Left ventricle myocardium inferior (tissue), 1 donor: ENCODE measurements around the gene AGAP1. TPM values are rescaled to one million over a fixed set of nuclear protein-coding genes. Genes with fewer than 3 reads are reported as not detected.
A peak's percentile ranks its signal among the peaks of the same experiment; 100 is the strongest.

Experiments used
- DNase-seq: peaks from one replicate; pipeline ENCODE4 v3.0.0-alpha.2; 2020
- H3K27ac ChIP-seq: fragments of 200-600 bp; replicated peaks from 2 replicates; pipeline ENCODE4 v1.8.0; 2021
- H3K27me3 ChIP-seq: fragments of 200-600 bp; 2 replicates; pipeline ENCODE4 v1.8.0; 2021; ENCODE audit warnings: low read depth
- H3K36me3 ChIP-seq: fragments of 200-600 bp; 2 replicates; pipeline ENCODE4 v1.8.0; 2021
- H3K4me1 ChIP-seq: fragments of 200-600 bp; 2 replicates; pipeline ENCODE4 v1.8.0; 2021
- H3K4me3 ChIP-seq: fragments of 200-600 bp; 2 replicates; pipeline ENCODE4 v1.8.0; 2021; ENCODE audit warnings: mild to moderate bottlenecking, moderate library complexity
- H3K9me3 ChIP-seq: fragments of 200-600 bp; replicated peaks from 2 replicates; pipeline ENCODE4 v1.8.0; 2021
- CTCF ChIP-seq: fragments of 200-600 bp; IDR thresholded peaks from 2 replicates; pipeline ENCODE4 v1.8.0; 2021; ENCODE audit warnings: antibody characterized with exemption, mild to moderate bottlenecking, borderline replicate concordance
- intact Hi-C: fragments of 100-400 bp; cut with micrococcal nuclease; formaldehyde crosslinking; loops from one replicate; pipeline ENCODE4 v1.11.0; 2022
- total RNA-seq: library from RNA; stranded (reverse); fragmentation: NEBNext Ultra II Directional; extraction: Animal tissue kit (Norgen Biotek cat#: 25700); gene quantifications from one replicate; pipeline ENCODE4 v1.2.1, GENCODE V29; 2021
- donor health status: DM: no; HTN: yes; CAD: no; lungs with severe emphysema.

Gene AGAP1
- total RNA-seq, 1 donor from 2014 or later: 18.1 TPM

GRCh38 chr2:235495373-235496238 is 1.8 kb downstream of the AGAP1 start:
- peaks cover 16% of the 10 kb centered on the region for H3K9me3 ChIP-seq
- H3K4me1 ChIP-seq: peaks cover 37% of the 10 kb centered on the region
- peak overlapping the region; percentile 54 for H3K27ac ChIP-seq
- H3K36me3 ChIP-seq: no peaks in the 10 kb centered on the region
- DNase-seq: no peak
- no peaks in the 10 kb centered on the region for H3K27me3 ChIP-seq
- peak overlapping the region; percentile 79 for H3K4me3 ChIP-seq
- no peak for TF ChIP-seq CTCF
- intact Hi-C loops: no loop called here

- Histone ChIP-seq H3K36me3 (no peaks in the 10 kb centered on the region), H3K27me3 (no peaks in the 10 kb centered on the region), H3K4me1 (peaks cover 43% of the 10 kb centered on the region), H3K9me3 (peaks cover 10% of the 10 kb centered on the region), H3K4me3 (peak overlapping the region; percentile 79), H3K27ac (no peak overlapping the region)
- DNase-seq: no peak
- no peak for TF ChIP-seq CTCF
- intact Hi-C loops: no loop called here
Observed at GRCh38 chr2:235496239-235496621, 2.4 kb downstream of the AGAP1 start.

- Histone ChIP-seq H3K4me3 (no peak overlapping the region), H3K4me1 (peaks cover 52% of the 10 kb centered on the region), H3K27ac (no peak overlapping the region), H3K36me3 (no peaks in the 10 kb centered on the region), H3K9me3 (peaks cover 2% of the 10 kb centered on the region), H3K27me3 (no peaks in the 10 kb centered on the region)
- no peak for TF ChIP-seq CTCF
- intact Hi-C loops: no loop called here
- no peak for DNase-seq
Observed at GRCh38 chr2:235497096-235497495, 3.3 kb downstream of the AGAP1 start.

GRCh38 chr2:235498541-235498940 is 4.7 kb downstream of the AGAP1 start:
- H3K4me1 ChIP-seq: peaks cover 57% of the 10 kb centered on the region

More at GRCh38 chr2:235498541-235498940, 4.7 kb downstream of the AGAP1 start:
- no peak for DNase-seq
- Histone ChIP-seq H3K4me3 (no peak overlapping the region), H3K36me3 (no peaks in the 10 kb centered on the region), H3K27ac (no peak overlapping the region), H3K27me3 (no peaks in the 10 kb centered on the region), H3K9me3 (no peaks in the 10 kb centered on the region)
- TF ChIP-seq CTCF: peak; percentile 25
- intact Hi-C loops: no loop called here
